ENCODE data around the gene GPRIN2. TPM values are rescaled to one million over a fixed set of nuclear protein-coding genes. Genes with fewer than 3 reads are reported as not detected.
"Not testable (repeated sequence)": the region's sequence is repeated elsewhere in the genome, so short reads cannot be mapped to it uniquely, and the experiment has no call there.

GPRIN2 gene
- total RNA-seq, 1 donor from 2014 or later: 0.17 TPM

GRCh38 chr10:46518028-46518725 lies 38.3 kb downstream of the GPRIN2 start:
- no peak for DNase-seq

- DNase-seq: no peak
Observed at GRCh38 chr10:46517541-46517940, 38.9 kb downstream of the GPRIN2 start.

- peak; percentile 17 for DNase-seq
Observed at GRCh38 chr10:46516660-46517416, 39.6 kb downstream of the GPRIN2 start.

GRCh38 chr10:46515793-46516192 lies 40.7 kb downstream of the GPRIN2 start:
- DNase-seq: no peak

GRCh38 chr10:46515366-46515765 lies 41.1 kb downstream of the GPRIN2 start:
- DNase-seq: no peak

- DNase-seq: no peak
Observed at GRCh38 chr10:46514899-46515298, 41.6 kb downstream of the GPRIN2 start.

GRCh38 chr10:46514431-46514861 lies 42.0 kb downstream of the GPRIN2 start:
- no peak for DNase-seq

- not testable (repeated sequence) for DNase-seq
Observed at GRCh38 chr10:46513333-46513732, 43.1 kb downstream of the GPRIN2 start.

GRCh38 chr10:46512725-46513124 lies 43.7 kb downstream of the GPRIN2 start:
- DNase-seq: not testable (repeated sequence)

- DNase-seq: not testable (repeated sequence)
Observed at GRCh38 chr10:46512002-46512401, 44.5 kb downstream of the GPRIN2 start.

Other genes with a start within 250 kb of the GPRIN2 start
- gene ANXA8L1, start 180.9 kb downstream of the GPRIN2 start, total RNA-seq: not detected in 2 replicates
- gene NPY4R, start 90.7 kb downstream of the GPRIN2 start, total RNA-seq: not detected in 2 replicates
- 0.51 and 1.5 TPM in 2 replicates for gene SYT15, start 22.5 kb upstream of the GPRIN2 start, total RNA-seq